C4-2B (cell line): ENCODE results near the gene GRIN3B.

Experiments used
- ZFX ChIP-seq: fragments of 450-650 bp; IDR thresholded peaks from 2 replicates; pipeline ENCODE4 v1.6.1; 2017
- TF ChIP-seq, protein P1 (sequence below): fragments of 450-650 bp; conservative IDR thresholded peaks from 2 replicates; pipeline ENCODE4 v1.5.1; 2017; ENCODE audit warnings: mild to moderate bottlenecking

DNA sequence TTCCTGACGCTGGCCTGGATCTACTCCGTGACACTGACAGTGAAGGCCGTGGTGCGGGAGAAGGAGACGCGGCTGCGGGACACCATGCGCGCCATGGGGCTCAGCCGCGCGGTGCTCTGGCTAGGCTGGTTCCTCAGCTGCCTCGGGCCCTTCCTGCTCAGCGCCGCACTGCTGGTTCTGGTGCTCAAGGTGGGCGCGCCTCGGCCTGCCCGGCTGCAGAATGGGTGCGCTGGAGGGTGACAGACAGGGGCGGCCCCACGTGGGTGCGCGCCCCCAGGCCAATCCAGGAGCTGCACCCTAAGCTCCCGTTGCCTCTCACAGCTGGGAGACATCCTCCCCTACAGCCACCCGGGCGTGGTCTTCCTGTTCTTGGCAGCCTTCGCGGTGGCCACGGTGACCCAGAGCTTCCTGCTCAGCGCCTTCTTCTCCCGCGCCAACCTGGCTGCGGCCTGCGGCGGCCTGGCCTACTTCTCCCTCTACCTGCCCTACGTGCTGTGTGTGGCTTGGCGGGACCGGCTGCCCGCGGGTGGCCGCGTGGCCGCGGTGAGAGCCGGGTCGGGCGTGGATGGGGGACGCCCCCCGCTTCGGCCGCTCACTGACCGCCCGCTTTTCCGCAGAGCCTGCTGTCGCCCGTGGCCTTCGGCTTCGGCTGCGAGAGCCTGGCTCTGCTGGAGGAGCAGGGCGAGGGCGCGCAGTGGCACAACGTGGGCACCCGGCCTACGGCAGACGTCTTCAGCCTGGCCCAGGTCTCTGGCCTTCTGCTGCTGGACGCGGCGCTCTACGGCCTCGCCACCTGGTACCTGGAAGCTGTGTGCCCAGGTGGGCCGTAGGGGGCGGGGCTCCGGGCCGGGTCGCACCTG lies 46.8 kb downstream of the GRIN3B start:
- TF ChIP-seq, protein P1, sequence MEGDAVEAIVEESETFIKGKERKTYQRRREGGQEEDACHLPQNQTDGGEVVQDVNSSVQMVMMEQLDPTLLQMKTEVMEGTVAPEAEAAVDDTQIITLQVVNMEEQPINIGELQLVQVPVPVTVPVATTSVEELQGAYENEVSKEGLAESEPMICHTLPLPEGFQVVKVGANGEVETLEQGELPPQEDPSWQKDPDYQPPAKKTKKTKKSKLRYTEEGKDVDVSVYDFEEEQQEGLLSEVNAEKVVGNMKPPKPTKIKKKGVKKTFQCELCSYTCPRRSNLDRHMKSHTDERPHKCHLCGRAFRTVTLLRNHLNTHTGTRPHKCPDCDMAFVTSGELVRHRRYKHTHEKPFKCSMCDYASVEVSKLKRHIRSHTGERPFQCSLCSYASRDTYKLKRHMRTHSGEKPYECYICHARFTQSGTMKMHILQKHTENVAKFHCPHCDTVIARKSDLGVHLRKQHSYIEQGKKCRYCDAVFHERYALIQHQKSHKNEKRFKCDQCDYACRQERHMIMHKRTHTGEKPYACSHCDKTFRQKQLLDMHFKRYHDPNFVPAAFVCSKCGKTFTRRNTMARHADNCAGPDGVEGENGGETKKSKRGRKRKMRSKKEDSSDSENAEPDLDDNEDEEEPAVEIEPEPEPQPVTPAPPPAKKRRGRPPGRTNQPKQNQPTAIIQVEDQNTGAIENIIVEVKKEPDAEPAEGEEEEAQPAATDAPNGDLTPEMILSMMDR: no peak
- no peak for TF ChIP-seq ZFX
